Measurements from ENCODE around the gene TKT. TPM values are rescaled to one million over a fixed set of nuclear protein-coding genes. Genes with fewer than 3 reads are reported as not detected.

Gene TKT
- total RNA-seq, 1 experiment from 2014 or later, result 650 TPM

GRCh38 chr3:53227993-53228885, 27.6 kb downstream of the TKT start:
- H3K4ac ChIP-seq (ENCODE audit: low read depth, low read length), result no peak overlapping the region
- Mint-ChIP-seq H3K27ac (no peak overlapping the region), H3K36me3 (ENCODE audit: insufficient read depth in 1 of 3, low read depth in 3 of 3) (peaks cover 78 to 96% (median 90%) of the 10 kb centered on the region in 3 experiments), H3K4me1 (no peaks in the 10 kb centered on the region), H3K9me3 (no peaks in the 10 kb centered on the region), H3K27me3 (ENCODE audit: low read depth) (no peaks in the 10 kb centered on the region; the same call in 1 of the 2 replicates), H3K4me3 (no peak overlapping the region)
- peaks cover 2% of the 10 kb centered on the region for H4K20me1 ChIP-seq (ENCODE audit: control insufficient read depth, insufficient read depth, insufficient read length)
- H2BK120ac ChIP-seq (ENCODE audit: low read depth, low read length, poor library complexity, severe bottlenecking), result no peak overlapping the region
- H2BK20ac ChIP-seq (ENCODE audit: low read depth, low read length, poor library complexity, severe bottlenecking), result no peak overlapping the region
- no peak overlapping the region for H3K14ac ChIP-seq (ENCODE audit: insufficient read depth, low read length)
- no peak overlapping the region for H4K5ac ChIP-seq (ENCODE audit: insufficient read length, low read depth, low read length)
- no peak overlapping the region for H3T11ph ChIP-seq (ENCODE audit: low read length)
- WGBS (ENCODE audit: extremely low coverage, insufficient read length, low lambda C conversion rate), result no CpG with 5 or more reads among the region's 24 CpGs
- H3K9ac ChIP-seq (ENCODE audit: extremely low read depth, insufficient read length, low read length), result no peak overlapping the region
- no peak overlapping the region for H2BK5ac ChIP-seq (ENCODE audit: insufficient read length, low read length)
- no peaks in the 10 kb centered on the region for H3K79me1 ChIP-seq (ENCODE audit: insufficient read depth, low read depth, low read length, poor library complexity, severe bottlenecking)
- no peak overlapping the region for H2AFZ ChIP-seq (ENCODE audit: low read length)
- H2BK12ac ChIP-seq (ENCODE audit: insufficient read length, low read depth, low read length), result no peak overlapping the region
- no peak overlapping the region for H2AK5ac ChIP-seq (ENCODE audit: insufficient read length, low read length)
- H3K18ac ChIP-seq (ENCODE audit: insufficient read length, low read depth, low read length), result no peak overlapping the region
- H3K23me2 ChIP-seq (ENCODE audit: insufficient read length, low read depth, low read length, poor library complexity, severe bottlenecking), result no peaks in the 10 kb centered on the region
- H3K27me3 ChIP-seq (ENCODE audit: insufficient read depth, low read length), result no peaks in the 10 kb centered on the region
- H3K27ac ChIP-seq (ENCODE audit: insufficient read length, low read depth, low read length), result no peak overlapping the region
- H4K91ac ChIP-seq (ENCODE audit: insufficient read length, low read depth, low read length), result no peak overlapping the region
- H2BK15ac ChIP-seq (ENCODE audit: low read depth, low read length), result no peak overlapping the region
- TF ChIP-seq, protein P1, sequence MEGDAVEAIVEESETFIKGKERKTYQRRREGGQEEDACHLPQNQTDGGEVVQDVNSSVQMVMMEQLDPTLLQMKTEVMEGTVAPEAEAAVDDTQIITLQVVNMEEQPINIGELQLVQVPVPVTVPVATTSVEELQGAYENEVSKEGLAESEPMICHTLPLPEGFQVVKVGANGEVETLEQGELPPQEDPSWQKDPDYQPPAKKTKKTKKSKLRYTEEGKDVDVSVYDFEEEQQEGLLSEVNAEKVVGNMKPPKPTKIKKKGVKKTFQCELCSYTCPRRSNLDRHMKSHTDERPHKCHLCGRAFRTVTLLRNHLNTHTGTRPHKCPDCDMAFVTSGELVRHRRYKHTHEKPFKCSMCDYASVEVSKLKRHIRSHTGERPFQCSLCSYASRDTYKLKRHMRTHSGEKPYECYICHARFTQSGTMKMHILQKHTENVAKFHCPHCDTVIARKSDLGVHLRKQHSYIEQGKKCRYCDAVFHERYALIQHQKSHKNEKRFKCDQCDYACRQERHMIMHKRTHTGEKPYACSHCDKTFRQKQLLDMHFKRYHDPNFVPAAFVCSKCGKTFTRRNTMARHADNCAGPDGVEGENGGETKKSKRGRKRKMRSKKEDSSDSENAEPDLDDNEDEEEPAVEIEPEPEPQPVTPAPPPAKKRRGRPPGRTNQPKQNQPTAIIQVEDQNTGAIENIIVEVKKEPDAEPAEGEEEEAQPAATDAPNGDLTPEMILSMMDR (conservative IDR thresholded peaks at IDR 0.05), result no peak
- no peak overlapping the region for H3K23ac ChIP-seq (ENCODE audit: insufficient read length, low read depth, low read length)
- H3K9me3 ChIP-seq (ENCODE audit: control insufficient read depth, low read depth, low read length), result no peaks in the 10 kb centered on the region
- H4K8ac ChIP-seq (replicated peaks; ENCODE audit: insufficient read length, low read depth, low read length), result no peak overlapping the region
- no peak for DNase-seq
- H3K79me2 ChIP-seq (ENCODE audit: insufficient read depth, low read length), result no peaks in the 10 kb centered on the region
- H3K4me1 ChIP-seq (ENCODE audit: insufficient read depth, low read length), result no peaks in the 10 kb centered on the region
- no peak overlapping the region for H3K4me2 ChIP-seq (ENCODE audit: insufficient read depth, insufficient read length, low read length)
- no peak overlapping the region for H3K56ac ChIP-seq (ENCODE audit: insufficient read length, low read depth, low read length)
